GM11168 (cell line): ENCODE data around the gene HRCT1.
"Not testable (repeated sequence)": the region's sequence is repeated elsewhere in the genome, so short reads cannot be mapped to it uniquely, and the experiment has no call there.

ENCODE experiments used
- in situ Hi-C: fragments of 300-500 bp; cut with MboI; formaldehyde crosslinking; loops from one replicate; pipeline ENCODE4 v1.12.0; 2022; ENCODE audit warnings: low sequenced_read_pairs; ENCODE audit not compliant: unreplicated experiment

The HRCT1 gene

GRCh38 chr9:35913429-35913828, 7.4 kb downstream of the HRCT1 start:
- in situ Hi-C loops: not testable (repeated sequence)

- in situ Hi-C loops: no loop called here
These were observed 8.4 kb downstream of the HRCT1 start for GRCh38 chr9:35914301-35914807.

GRCh38 chr9:35915681-35916294, 9.8 kb downstream of the HRCT1 start:
- in situ Hi-C loops: no loop called here

- in situ Hi-C loops: no loop called here
These were observed 11.3 kb downstream of the HRCT1 start for GRCh38 chr9:35917261-35917660.

- in situ Hi-C loops: no loop called here
These were observed 12.8 kb downstream of the HRCT1 start for GRCh38 chr9:35918780-35919179.

GRCh38 chr9:35919212-35920008, 13.4 kb downstream of the HRCT1 start:
- in situ Hi-C loops: no loop called here

- in situ Hi-C loops: no loop called here
These were observed 14.1 kb downstream of the HRCT1 start for GRCh38 chr9:35920051-35920620.

- in situ Hi-C loops: no loop called here
These were observed 17.6 kb downstream of the HRCT1 start for GRCh38 chr9:35923598-35923926.

GRCh38 chr9:35923927-35924763, 18.1 kb downstream of the HRCT1 start:
- in situ Hi-C loops: no loop called here

- in situ Hi-C loops: no loop called here
These were observed 22.8 kb downstream of the HRCT1 start for GRCh38 chr9:35928591-35929452.

GRCh38 chr9:35929453-35929718, 23.4 kb downstream of the HRCT1 start:
- in situ Hi-C loops: no loop called here

GRCh38 chr9:35930521-35930920, 24.5 kb downstream of the HRCT1 start:
- in situ Hi-C loops: no loop called here

- in situ Hi-C loops: no loop called here
These were observed 25.0 kb downstream of the HRCT1 start for GRCh38 chr9:35930989-35931388.

- in situ Hi-C loops: no loop called here
These were observed 26.7 kb downstream of the HRCT1 start for GRCh38 chr9:35932735-35933134.

- in situ Hi-C loops: no loop called here
These were observed 27.6 kb downstream of the HRCT1 start for GRCh38 chr9:35933550-35934067.

GRCh38 chr9:35934069-35934468, 28.1 kb downstream of the HRCT1 start:
- in situ Hi-C loops: not testable (repeated sequence)

- in situ Hi-C loops: no loop called here
These were observed 29.3 kb downstream of the HRCT1 start for GRCh38 chr9:35935261-35935660.

- in situ Hi-C loops: no loop called here
These were observed 29.9 kb downstream of the HRCT1 start for GRCh38 chr9:35935755-35936509.

GRCh38 chr9:35937227-35937626, 31.2 kb downstream of the HRCT1 start:
- in situ Hi-C loops: no loop called here
